ENCODE results near the gene TBX4.

Gene TBX4

DNA sequence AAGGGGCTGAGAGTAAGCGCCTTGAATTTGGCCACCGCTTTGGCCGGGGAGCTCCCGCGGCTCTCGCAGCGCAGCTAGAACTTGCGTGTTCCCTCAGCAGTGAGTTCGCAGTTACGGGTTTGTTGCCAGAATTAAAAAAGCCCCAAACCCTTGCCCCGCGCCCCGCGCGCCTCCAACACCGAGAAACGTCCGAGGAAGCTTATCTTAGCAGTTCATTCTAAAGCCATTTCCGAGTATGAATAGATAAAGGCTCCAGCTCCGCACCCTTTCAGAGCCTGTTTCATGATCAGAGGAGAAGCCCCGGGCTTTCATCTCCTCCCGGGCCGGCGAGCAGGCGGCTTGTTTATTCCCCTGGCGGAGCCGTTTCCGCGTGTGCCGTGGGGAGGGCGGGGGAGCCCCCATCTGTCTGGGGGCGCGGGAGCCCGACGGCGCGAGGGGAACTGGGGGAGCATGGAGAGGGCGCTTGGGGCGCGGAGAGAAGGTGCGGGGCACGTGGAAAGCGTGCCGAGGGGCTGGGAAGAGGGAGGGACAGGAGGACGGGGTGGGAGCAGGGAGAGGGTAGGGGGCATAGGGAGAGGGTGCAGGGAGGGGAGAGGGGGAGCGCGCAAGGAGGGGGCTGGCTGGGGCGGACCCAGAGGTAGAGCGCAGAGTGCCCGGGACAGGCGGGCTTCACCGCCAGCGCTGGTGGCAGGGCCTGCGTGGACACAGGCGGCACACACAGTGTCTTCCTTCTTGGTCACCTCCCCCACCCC lies 9.9 kb downstream of the TBX4 start:
- Histone ChIP-seq H3K4me3 (IDR thresholded peaks at IDR 0.05; ENCODE audit: insufficient read depth, low read depth, low read length) (no peak overlapping the region), H3K9ac (no peak overlapping the region)

DNA sequence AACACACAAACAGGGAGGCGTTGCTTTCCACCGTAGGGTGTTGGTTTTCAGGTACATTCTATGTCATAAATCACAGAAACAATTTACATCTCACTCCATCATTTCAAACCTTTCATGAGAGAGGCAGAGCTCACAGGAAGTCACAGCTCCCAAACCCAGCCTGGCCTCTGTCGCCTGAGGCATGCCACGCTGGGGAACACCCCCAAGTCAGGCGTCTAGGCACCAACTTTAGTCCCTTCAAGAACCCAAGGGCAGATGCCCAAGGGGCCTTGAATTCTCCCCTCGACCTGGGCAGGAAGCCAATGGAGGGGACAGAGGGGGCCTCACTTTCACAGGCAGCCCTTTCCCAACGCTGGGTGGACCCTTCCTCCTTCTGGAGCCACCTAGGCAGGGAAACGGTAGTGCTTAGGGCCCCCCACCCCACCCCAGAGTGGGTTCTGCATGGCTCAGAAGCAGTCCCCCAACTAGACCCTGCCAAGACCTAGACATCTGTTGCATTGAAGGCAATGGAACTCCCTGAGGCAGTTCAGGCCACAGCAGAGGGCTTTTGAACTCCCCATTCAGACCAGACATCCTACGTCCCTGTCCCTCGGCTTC lies 10.6 kb downstream of the TBX4 start:
- H3K36me3 ChIP-seq (ENCODE audit: insufficient read depth) = no peaks in the 10 kb centered on the region
- no peak overlapping the region for H3K27ac ChIP-seq
- H4K20me1 ChIP-seq (ENCODE audit: insufficient read depth) = no peaks in the 10 kb centered on the region
- H3K79me2 ChIP-seq (ENCODE audit: insufficient read depth, low read depth) = no peaks in the 10 kb centered on the region
- TF ChIP-seq CTCF (conservative IDR thresholded peaks at IDR 0.05; ENCODE audit: low read depth, low read length) = no peak
- no peak overlapping the region for H3K4me2 ChIP-seq
- H3K9ac ChIP-seq = no peak overlapping the region
- no peak overlapping the region for H3K4me3 ChIP-seq (IDR thresholded peaks at IDR 0.05; ENCODE audit: insufficient read depth, low read depth, low read length)
- H3K27me3 ChIP-seq (ENCODE audit: insufficient read depth, low read depth) = no peaks in the 10 kb centered on the region
- H3K4me1 ChIP-seq (ENCODE audit: low read depth, poor library complexity, severe bottlenecking) = no peaks in the 10 kb centered on the region
- no peak overlapping the region for H2AFZ ChIP-seq (ENCODE audit: low read depth)

More for the DNA sequence above, 9.9 kb downstream of the TBX4 start:
- H3K36me3 ChIP-seq (ENCODE audit: insufficient read depth) = no peaks in the 10 kb centered on the region
- TF ChIP-seq CTCF (conservative IDR thresholded peaks at IDR 0.05; ENCODE audit: low read depth, low read length) = no peak
- H3K27me3 ChIP-seq (ENCODE audit: insufficient read depth, low read depth) = no peaks in the 10 kb centered on the region
- H4K20me1 ChIP-seq (ENCODE audit: insufficient read depth) = no peaks in the 10 kb centered on the region
- H3K4me2 ChIP-seq = no peak overlapping the region
- no peak overlapping the region for H2AFZ ChIP-seq (ENCODE audit: low read depth)
- no peaks in the 10 kb centered on the region for H3K79me2 ChIP-seq (ENCODE audit: insufficient read depth, low read depth)
- no peak overlapping the region for H3K27ac ChIP-seq
- H3K4me1 ChIP-seq (ENCODE audit: low read depth, poor library complexity, severe bottlenecking) = no peaks in the 10 kb centered on the region

GRCh38 chr17:61463316-61464129 lies 11.3 kb downstream of the TBX4 start:
- Histone ChIP-seq H2AFZ (ENCODE audit: low read depth) (no peak overlapping the region), H3K9ac (no peak overlapping the region), H3K4me2 (no peak overlapping the region), H3K36me3 (ENCODE audit: insufficient read depth) (no peaks in the 10 kb centered on the region), H3K27ac (no peak overlapping the region), H3K27me3 (ENCODE audit: insufficient read depth, low read depth) (no peaks in the 10 kb centered on the region), H4K20me1 (ENCODE audit: insufficient read depth) (no peaks in the 10 kb centered on the region), H3K4me1 (ENCODE audit: low read depth, poor library complexity, severe bottlenecking) (no peaks in the 10 kb centered on the region), H3K79me2 (ENCODE audit: insufficient read depth, low read depth) (no peaks in the 10 kb centered on the region), H3K4me3 (IDR thresholded peaks at IDR 0.05; ENCODE audit: insufficient read depth, low read depth, low read length) (no peak overlapping the region)
- no peak for TF ChIP-seq CTCF (conservative IDR thresholded peaks at IDR 0.05; ENCODE audit: low read depth, low read length)

DNA sequence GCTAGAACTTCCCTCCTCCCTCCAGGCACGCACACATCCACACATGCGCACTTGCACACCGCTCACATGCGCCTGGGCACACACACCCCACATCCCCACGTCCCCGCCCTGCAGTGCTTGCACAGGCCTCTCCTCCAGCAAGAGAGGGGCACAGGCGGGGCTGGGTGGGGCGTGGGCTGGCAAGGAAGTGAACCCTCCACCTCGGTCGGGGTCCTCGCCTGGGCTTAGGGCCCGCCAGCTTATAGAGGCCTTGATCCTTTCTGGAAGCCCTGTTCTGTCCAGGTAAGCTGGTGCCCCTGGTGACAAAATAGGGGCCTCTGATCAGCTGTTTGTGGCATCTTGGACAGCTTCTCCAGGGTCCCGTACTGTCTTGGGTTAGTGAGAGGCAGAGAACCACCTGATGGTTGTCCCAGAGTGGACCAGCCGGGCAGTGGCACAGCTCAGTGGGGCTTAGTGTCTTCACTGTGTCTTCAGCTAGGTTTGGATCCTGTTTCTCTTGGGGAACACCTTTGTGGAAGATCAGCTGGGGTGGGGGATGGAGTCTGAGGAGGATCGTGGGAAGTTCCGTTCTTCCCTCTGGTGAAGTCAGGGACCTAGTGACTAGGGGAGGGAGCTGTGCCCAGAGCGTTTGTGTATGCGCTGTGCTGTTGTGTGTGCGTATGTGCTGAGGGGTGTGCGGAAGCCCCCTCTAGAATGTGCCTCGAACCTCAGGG lies 12.1 kb downstream of the TBX4 start:
- Histone ChIP-seq H3K79me2 (ENCODE audit: insufficient read depth, low read depth) (no peaks in the 10 kb centered on the region), H3K4me3 (IDR thresholded peaks at IDR 0.05; ENCODE audit: insufficient read depth, low read depth, low read length) (no peak overlapping the region), H3K4me1 (ENCODE audit: low read depth, poor library complexity, severe bottlenecking) (no peaks in the 10 kb centered on the region), H2AFZ (ENCODE audit: low read depth) (no peak overlapping the region), H3K9ac (no peak overlapping the region), H3K4me2 (no peak overlapping the region), H3K27me3 (ENCODE audit: insufficient read depth, low read depth) (no peaks in the 10 kb centered on the region), H3K36me3 (ENCODE audit: insufficient read depth) (no peaks in the 10 kb centered on the region), H4K20me1 (ENCODE audit: insufficient read depth) (no peaks in the 10 kb centered on the region), H3K27ac (no peak overlapping the region)
- no peak for TF ChIP-seq CTCF (conservative IDR thresholded peaks at IDR 0.05; ENCODE audit: low read depth, low read length)

Data from KMS-11 (cell line).